ENCODE results near the gene GUCY2D.
A peak's percentile ranks its signal among the peaks of the same experiment; 100 is the strongest.
"Not testable (repeated sequence)": the region's sequence is repeated elsewhere in the genome, so short reads cannot be mapped to it uniquely, and the experiment has no call there.

The GUCY2D gene

DNA sequence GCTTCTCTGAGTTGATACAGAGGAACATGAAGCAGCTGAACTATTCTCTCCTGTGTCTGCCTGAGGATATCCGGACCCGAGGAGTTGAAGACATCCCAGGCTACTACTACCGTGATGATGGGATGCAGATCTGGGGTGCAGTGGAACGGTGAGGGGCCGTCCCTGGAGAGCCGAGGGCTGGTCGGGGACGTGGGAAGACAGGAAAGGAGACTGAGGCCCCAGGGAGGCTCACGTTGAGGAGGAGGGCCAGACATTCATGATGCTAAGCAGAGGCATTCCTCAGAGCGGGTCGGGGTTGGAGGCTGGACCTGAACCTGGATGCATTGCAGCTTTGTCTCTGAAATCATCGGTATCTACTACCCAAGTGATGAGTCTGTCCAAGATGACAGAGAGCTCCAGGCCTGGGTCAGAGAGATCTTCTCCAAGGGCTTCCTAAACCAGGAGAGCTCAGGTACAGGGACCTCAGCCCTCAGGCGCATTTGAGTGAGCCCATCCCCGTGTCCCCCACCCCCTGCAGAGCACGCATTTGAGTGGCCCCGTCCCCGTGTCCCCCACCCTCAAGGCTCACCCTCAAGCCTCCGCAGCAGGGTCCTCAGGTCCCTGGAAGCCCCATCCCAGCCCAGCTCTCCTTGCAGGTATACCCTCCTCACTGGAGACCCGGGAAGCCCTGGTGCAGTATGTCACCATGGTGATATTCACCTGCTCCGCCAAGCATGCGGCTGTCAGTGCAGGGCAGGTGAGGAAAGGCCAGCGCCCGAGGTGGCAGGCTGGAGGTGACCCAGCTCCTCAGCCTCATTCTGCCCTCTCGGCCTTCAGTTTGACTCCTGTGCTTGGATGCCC, 44.7 kb downstream of the GUCY2D start:
- DNase-seq (ENCODE audit: low spot score): no peak

DNA sequence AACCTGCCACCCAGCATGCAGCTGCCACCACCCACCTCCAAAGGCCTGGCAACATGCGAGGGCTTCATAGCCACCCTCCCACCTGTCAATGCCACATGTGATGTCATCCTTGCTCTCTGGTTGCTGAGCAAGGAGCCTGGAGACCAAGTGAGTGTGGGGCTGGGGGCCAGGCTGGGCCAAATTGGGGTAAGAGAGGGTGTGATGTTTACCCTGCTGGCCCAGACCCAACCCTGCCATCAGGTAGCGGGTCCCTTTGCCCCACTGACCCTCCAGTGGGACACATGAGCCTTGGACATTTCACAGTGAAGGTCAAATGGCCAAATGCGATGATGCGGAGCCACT, 45.3 kb downstream of the GUCY2D start:
- DNase-seq (ENCODE audit: low spot score): no peak

DNA sequence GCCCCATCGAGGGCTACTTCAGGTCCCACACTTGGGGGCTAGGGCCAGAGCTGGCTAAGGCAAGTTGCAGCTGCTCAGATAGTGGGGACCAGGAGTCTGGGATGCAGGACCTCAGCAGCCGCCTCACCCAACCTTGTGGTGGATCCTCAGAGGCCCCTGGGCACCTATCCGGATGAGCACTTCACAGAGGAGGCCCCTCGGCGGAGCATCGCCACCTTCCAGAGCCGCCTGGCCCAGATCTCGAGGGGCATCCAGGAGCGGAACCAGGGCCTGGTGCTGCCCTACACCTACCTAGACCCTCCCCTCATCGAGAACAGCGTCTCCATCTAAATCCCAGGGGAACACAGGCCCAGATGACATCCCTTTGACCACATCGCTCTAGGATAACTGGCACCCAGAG, 45.8 kb downstream of the GUCY2D start:
- no peak for DNase-seq (ENCODE audit: low spot score)

DNA sequence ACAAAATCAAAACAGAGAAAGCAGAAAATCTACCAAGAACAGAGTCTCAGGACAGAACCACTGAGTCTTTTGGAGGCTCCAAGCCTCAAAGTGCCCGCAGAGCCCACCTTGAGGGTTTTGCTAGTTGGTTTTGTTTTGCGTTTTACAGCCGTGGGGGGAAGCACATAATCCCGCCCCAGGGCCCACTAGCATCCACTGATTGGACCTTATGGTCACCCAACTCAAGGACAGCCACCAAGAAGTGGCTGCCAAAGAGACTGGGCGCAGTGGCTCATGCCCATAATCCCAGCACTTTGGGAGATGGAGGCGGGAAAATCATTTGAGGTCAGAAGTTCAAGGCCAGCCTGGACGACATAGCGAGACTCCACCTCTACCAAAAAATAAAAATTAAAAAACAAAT, 46.3 kb downstream of the GUCY2D start:
- DNase-seq (ENCODE audit: low spot score): no peak

DNA sequence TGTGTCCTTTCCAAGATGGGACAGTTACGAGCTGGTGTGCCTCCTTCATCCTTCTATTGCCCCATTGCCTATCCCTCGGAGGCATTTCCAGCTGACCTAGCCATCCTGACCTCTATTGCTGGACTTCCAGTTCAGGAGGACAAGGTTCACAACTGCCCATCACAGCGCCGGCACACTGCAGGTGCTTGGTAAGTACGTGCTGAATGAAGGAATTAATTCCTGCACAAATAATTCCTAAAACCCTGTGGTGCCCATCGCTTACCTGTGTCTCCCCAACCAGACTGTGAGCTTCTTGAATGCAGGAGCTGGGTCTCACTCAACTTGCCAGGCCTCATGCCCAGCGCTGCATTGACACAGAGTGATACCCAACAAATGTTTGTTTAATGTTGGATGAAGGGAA, 49.4 kb downstream of the GUCY2D start:
- no peak for DNase-seq (ENCODE audit: low spot score)

DNA sequence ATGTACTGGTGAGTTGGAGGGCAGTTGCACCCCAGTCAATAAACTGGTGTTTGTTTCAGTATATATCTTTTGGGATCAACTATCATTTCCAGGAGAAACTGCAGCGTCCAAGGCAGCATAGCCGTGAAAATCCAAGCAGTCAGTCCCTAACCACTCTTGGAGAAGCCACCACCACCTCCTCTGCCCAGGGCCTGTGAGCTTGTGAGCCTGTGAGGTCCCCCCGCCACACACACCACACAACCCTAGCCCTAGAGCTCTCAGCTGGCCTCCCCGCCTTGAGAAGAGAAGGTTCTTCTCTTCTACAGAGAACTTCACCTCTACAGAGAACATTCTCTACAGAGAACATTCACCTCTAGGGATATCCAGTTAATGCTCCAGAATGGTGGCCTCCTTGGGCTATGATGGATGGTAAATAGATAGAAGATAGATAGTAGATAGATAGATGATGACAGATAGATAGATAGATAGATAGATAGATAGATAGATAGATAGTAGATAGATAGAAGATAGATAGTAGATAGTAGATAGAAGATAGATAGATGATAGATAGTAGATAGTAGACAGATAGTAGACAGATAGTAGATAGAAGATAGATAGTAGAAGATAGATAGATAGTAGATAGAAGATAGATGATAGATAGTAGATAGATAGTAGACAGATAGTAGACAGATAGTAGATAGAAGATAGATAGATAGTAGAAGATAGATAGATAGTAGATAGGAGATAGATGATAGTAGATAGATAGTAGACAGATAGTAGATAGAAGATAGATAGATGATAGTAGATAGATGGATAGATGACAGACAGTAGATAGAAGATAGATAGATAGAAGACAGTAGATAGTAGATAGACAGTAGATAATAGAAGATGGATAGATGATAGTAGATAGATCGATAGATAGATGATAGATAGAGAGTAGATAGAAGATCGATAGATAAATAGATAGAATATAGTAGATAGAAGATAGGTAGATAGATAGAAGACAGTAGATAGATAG, 50.1 kb downstream of the GUCY2D start:
- DNase-seq (ENCODE audit: low spot score): no peak

DNA sequence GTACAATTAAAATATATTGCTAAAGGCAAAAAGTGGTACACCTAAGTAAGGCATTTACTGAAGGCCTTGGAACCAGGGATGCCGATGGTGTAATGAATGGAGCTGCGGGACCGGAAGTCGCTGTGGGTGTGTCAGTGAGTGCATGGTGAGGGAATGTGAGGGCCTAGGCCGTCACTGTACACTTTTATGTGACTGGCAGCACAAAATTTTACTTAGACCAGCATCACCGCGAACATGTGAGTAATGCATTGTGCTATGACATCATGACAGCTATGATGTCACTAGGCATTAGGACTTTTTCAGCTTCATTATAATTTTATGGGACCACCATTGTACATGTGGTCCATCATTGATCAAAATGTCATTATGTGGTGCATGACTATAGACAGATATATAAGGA, 51.2 kb downstream of the GUCY2D start:
- DNase-seq (ENCODE audit: low spot score): no peak

DNA sequence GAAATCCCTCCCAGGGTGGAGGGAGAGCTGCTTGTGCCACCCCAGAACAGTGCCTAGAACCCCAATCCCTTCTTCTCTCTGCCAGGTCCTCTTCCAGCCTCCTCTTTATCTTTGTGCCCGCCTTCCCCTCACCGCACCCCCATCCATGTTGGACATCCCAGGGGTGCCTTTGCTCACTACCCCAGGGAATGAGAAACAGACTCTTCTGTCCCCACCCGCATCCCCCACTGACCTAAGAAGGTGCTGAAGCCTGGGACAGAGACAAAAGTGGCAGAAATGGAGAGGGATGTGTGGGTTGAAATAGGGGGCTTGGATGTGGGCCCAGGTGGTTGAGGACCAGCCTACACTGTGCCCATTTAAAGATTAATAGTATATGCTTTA, 53.4 kb downstream of the GUCY2D start:
- no peak for DNase-seq (ENCODE audit: low spot score)

DNA sequence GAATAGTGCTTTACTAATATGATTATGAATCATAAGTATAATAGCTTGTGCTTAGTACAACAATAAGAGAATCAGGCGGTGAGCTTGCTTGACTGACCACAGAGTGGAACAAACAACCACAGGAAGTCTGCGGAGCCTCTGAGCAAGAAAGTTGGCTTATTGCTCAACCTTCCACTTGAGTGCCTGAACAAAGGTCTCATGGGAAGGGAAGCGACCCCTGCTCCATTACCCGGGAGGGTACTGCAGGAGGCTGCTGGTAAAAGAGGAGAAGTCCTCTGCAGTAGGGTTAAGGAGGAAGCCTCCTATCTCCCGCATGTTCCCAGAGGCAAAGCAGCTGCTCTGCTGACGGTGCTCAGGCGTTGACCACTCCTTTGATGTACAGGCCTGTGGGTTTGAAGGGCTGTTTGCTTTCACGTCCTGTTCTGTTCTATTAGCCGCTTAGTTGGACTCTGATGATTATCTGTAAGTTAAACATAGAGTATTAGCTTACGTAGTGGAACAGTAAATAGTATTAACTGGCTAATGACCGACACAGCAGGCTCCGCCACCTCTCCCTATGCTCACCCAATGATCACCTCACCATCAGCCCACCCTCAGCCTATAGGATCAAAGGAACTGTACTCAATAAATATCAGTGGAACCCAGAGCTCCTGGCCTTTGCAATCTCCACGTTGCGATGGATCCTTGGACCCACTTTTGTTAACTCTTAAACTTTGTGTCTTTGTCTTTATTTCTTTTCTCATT, 54.0 kb downstream of the GUCY2D start:
- no peak for DNase-seq (ENCODE audit: low spot score)

DNA sequence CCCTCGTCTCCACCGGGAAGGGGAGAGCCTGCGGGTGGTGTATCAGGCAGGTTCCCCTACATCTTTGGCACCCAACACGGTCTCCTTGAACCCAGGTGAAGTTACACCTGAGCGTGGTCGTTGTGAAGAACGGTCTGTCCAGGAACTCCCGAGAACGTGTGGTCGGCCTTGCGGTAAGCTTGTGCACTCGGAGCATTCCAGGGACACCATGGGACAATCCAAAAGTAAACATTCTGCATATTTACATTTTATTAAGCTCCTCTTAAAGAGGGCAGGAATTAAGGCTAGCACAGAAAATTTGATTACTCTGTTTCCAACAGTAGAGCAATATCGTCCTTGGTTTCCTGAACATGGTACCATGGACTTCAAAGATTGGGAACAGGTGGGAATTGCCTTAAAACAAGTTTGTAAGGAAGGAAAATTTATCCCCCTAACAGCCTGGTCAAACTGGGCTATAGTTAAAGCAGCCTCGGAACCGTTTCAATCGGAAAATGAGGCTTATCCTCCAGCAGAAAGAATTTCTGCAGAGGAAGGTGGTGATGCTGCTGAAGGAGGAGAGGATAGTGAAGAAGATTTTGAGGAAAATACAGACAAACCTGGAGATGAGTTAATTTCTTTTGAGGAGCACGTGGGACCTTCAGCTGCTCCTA, 54.7 kb downstream of the GUCY2D start:
- DNase-seq (ENCODE audit: low spot score): no peak

DNA sequence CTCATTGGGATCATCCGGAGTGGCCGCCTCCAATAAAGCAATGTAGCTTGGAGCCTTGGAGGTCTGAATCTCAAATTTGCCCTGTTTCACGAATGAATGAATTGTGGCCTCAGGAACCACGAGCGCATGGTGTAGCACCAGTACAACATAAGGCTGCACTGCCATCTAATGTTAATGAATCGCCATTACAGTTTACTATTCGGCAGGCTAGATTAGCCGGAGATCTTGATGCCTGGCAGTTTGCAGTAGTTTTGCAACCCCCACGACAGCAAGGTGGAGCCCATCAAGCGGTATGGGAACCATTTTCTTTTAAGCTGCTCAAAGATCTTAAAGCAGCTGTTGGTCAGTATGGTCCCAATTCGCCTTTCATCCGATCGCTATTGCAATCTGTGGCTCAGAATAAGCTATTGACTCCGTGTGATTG, 55.3 kb downstream of the GUCY2D start:
- DNase-seq (ENCODE audit: low spot score): peak; percentile 94

DNA sequence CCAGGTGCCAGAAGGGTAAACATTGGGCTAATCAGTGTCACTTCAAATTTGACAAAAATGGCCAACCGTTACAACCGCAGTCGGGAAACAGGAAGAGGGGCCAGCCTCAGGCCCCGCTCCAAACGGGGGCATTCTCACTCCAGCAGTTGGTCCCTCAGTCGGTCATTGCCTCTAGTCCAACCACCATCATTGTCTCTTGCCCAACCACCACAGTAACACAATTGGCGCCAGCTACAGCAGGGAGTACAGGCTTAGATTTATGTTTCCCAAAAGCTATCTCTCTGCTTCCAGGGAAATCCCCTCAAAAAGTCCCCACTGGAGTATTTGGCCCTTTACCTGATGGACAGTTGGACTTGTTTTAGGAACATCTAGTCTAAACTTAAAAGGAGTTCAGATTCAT, 56.7 kb downstream of the GUCY2D start:
- DNase-seq (ENCODE audit: low spot score): no peak

DNA sequence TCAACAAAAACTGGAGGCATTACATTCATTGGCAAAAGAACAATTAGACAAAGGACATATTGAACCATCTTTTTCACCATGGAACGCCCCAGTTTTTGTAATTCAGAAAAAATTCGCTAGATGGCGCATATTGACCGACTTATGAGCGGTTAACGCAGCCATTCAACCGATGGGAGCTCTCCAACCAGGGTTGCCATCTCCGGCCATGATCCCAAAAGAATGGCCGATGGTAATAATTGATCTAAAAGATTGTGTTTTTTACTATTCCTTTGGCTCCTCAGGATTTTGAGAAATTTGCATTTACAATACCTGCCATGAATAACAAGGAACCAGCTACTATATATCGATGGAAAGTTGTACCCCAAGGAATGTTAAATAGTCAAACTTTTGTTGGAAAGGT, 57.9 kb downstream of the GUCY2D start:
- peak; percentile 95 for DNase-seq (ENCODE audit: low spot score)

DNA sequence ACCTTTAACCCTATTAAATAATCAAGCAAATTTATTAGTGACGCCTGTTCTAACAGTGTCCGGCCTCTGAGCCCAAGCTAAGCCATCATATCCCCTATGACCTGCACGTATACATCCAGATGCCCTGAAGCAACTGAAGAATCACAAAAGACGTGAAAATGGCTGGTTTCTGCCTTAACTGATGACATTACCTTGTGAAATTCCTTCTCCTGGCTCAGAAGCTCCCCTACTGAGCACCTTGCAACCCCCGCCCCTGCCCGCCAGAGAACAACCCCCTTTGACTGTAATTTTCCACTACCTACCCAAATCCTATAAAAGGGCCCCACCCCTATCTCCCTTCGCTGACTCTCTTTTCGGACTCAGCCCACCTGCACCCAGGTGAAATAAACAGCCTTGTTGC, 59.4 kb downstream of the GUCY2D start:
- DNase-seq (ENCODE audit: low spot score): not testable (repeated sequence)

DNA sequence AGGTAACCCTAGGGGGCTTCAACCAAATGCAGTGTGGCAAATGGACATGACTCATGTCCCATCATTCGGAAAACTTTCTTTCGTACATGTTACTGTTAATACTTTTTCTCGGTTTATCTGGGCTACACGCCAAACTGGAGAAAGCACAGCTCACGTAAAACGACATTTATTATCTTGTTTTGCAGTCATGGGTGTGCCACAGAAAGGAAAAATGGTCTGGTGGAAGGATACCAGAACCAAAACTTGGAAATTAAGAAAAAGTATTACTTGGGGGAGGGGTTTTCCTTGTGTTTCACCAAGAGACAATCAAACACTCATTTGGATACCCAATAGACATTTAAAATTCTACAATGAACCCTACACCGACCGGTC, 60.0 kb downstream of the GUCY2D start:
- DNase-seq (ENCODE audit: low spot score): no peak

DNA sequence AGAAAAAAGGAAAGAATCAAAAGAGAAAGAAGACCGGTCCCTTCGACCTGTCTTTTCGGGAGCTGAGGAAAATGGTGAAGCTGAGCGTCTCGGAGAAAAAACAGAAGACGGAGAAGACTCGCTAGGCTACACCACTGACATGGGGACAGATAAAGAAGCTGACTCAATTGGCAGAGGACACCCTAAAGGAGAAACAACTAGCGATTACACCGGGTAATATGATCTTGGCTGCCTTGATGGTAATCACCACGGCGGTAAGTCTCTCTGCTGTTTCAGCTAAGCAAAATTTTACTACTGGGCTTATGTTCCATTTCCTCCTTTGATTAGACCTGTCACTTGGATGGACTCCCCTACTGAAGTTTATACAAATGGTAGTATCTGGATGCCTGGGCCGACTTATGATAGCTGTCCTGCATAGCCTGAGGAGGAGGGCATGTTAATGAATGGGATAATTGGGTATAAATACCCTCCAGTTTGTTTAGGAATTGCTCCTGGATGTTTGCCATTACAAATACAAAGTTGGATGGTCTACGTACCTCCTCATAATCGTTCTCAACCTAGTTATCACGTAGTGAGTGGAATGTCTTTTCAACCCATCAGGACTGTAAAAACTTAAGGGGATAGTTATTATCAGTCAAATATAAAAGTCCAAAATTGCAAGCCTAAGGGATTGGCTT, 60.5 kb downstream of the GUCY2D start:
- no peak for DNase-seq (ENCODE audit: low spot score)

DNA sequence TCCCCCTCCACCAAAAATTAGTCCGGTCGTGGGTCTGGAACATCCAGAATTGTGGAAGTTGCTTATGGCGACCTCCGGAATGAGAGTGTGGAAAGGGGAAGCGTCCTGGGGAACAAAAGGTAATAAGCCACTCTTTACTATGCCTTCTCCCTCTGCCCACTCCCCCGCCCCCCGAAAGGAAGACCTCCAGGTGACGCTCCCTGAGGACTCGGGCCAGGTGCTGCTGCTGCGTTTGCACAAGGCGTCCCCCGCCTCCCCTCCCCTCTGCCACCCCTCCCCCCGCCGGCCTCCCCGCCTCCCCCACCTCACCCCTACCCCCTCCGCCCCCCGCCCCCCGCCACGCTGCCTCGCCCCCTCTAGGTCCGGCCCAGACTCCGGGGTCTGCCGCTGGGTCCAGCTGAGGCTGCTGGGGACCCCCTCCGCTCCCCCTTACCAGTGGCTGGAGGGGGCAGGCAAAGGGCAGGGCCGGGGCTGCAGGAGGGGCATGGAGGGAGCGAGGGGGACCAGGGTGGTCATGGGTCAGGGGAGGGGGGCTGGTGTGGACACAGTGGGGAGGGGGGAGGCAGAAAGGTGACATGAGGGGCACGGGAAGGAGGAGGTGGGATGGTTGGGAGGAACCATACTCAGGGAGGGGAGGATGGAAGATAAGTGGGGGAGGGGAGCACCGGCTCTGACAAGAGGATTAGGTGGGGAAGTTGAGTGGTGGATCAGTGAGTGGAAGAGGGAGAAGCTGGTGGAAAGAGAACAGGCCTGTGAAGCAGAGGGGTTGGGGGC, 61.5 kb downstream of the GUCY2D start:
- DNase-seq (ENCODE audit: low spot score): no peak

DNA sequence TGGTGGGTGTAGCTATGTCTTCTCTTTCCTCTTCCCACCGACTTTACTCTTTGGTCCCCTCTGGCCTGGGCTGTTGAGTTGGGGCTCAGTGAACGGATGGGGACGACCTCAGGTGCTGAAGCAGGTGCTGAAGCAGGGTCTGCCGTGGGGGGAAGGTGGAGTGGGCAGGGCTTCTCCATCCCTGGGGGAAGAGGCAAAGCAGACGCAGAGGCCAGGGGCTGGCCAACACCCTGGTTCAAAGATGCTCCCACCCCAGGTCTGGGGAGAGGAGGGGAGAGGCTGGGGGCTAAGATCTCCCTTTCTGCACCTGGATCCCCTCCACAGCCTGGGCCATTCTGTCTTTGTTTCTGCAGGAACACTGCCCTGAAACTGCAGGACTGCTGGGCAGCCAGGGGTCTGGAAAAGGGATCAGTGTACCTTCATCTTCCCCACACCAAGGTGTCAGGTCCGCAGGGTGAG, 62.2 kb downstream of the GUCY2D start:
- no peak for DNase-seq (ENCODE audit: low spot score)

DNA sequence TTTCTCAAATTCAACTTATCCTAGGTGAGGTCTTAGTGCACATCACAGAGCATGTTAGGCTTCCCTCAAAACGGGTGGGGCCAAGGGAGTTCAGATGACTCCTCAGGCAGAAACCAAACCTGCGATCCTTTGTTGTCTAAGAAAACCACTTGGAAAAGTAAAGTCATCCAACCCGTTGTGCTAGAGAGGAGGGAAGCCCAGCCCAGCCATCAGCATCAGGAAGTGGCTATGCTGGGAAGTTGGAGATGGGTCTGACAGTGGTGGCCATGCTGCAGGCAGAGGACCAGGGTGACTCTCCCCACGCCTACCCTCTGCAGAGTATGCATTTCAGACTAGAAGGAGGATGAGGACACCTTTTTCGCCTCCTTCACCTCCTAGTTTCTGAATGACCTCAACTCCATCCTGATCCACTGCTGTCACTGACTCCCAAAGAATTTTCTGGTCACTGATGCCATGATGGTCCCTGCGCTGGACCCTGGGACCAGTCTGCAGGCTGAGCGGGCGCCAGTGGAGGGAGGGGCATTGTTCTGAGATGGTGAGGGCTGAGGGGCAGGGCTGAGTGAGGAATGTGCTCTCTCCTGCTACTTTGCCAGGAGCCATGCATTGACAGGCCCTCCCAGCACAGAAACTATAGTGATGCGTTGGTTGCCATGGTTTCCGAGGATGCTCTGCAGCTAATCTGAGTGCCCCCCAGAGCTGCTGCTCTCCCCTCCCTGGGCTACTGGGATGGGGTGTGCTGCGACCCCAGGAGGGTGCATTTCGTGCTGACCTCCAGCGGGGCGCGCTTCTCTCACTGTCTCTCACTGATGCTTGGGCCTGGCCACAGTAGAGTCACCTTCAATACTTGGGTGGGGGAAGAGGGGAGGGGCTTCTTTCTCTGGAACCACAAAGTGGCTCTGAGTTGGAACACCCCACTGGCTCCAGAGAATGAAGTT, 64.7 kb downstream of the GUCY2D start:
- DNase-seq (ENCODE audit: low spot score): no peak
